ENCODE data around the gene TAS2R9. TPM values are rescaled to one million over a fixed set of nuclear protein-coding genes. Genes with fewer than 3 reads are reported as not detected.

Gene TAS2R9, protein sequence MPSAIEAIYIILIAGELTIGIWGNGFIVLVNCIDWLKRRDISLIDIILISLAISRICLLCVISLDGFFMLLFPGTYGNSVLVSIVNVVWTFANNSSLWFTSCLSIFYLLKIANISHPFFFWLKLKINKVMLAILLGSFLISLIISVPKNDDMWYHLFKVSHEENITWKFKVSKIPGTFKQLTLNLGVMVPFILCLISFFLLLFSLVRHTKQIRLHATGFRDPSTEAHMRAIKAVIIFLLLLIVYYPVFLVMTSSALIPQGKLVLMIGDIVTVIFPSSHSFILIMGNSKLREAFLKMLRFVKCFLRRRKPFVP
- not detected for polyA plus RNA-seq (2013, experiment 1 of 2)
- polyA plus RNA-seq (2013, experiment 2 of 2) = not detected

DNA sequence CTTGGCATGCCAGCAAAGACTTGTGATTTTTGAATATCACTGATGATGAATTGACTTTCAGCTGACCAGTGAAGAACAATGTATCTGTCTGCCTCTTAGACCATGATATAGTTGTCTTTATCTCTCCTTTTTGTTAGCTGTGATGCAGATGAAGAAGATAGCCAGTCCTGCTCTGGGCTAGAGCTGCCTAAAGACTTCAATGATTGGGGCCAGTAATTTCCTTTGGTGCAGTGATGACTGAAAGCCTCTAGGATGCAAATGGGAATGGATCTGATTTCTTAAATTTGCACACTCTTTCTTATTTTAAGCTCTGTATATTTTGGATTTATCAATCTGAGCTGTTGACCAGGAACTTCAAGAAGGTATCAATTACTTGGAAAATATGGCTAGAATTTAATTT is at the start of gene TAS2R9:
TSS of gene TAS2R9 (minus strand) at position 101 of the 400 bp plus-strand sequence. CDS start at position 8, 93 bp downstream.
- no peaks in the 10 kb centered on the region for H3K9me3 ChIP-seq (ENCODE audit: control insufficient read depth, low read length)
- no peaks in the 10 kb centered on the region for H3K4me1 ChIP-seq (ENCODE audit: control insufficient read depth, insufficient read depth, low read length, poor library complexity, severe bottlenecking)
- H3K27ac ChIP-seq (ENCODE audit: low read depth, low read length, severe bottlenecking) = no peak within 1 kb of the TSS
- no peak within 1 kb of the TSS for H3K4me3 ChIP-seq (ENCODE audit: extremely low read depth, insufficient read depth, low read length, poor library complexity, severe bottlenecking)
- H3K36me3 ChIP-seq (ENCODE audit: control insufficient read depth, insufficient read depth, low read length) = no peaks in the 10 kb centered on the region

DNA sequence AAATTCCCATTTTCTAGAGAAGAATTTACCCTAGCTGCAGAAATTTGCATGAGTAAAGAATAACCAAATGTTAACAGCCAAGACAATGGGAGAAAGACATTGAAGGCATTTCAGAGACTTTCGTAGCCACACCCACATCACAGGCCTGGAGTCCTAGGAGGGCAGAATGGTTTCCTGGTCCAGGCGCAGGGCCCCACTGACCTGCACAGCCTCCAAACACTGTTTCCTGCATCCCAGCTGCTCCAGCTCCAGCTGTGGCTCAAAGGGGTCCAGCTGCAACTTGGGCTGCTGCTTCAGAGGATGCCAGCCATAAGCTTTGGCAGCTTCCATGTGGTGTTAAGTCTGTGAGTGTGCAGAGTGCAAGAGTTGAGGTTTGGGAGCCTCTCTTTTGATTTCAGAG is 45.8 kb upstream of the TAS2R9 start:
- no peak overlapping the region for H3K4me3 ChIP-seq (ENCODE audit: extremely low read depth, insufficient read depth, low read length, poor library complexity, severe bottlenecking)
- WGBS, 2 experiments (ENCODE audit: insufficient coverage in 2 of 2) = 100% methylated on average over 1 of the region's 2 CpGs; no CpG with 5 or more reads in 1 of the 2 experiments

DNA sequence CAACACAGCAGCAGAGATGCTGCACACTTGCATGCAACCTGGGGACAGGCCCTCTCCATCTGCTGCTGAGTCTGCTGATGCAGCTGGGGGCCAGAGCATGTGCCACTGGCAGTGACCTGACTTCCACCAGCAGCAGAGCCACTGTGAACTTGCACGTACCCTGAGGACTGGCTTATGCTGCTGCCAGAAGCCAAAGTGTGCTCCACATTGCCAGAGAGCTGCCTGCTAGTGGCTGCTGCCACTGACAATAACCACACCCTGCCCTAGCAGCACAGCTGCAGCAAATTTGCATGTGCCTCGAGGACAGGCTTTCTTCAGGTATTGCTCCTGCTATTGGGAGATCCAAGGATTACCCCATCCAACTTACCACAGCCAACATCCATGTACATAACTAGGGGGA is 43.8 kb upstream of the TAS2R9 start:
- H3K4me3 ChIP-seq (ENCODE audit: extremely low read depth, insufficient read depth, low read length, poor library complexity, severe bottlenecking) = no peak overlapping the region
- H3K4me1 ChIP-seq (ENCODE audit: control insufficient read depth, insufficient read depth, low read length, poor library complexity, severe bottlenecking) = no peaks in the 10 kb centered on the region
- H3K9me3 ChIP-seq (ENCODE audit: control insufficient read depth, low read length) = peaks cover 25% of the 10 kb centered on the region
- H3K36me3 ChIP-seq (ENCODE audit: control insufficient read depth, insufficient read depth, low read length) = peaks cover 11% of the 10 kb centered on the region
- H3K27ac ChIP-seq (ENCODE audit: low read depth, low read length, severe bottlenecking) = no peak overlapping the region
- 82 to 94% methylated on average over 2 of the region's 2 CpGs for WGBS, 2 experiments (ENCODE audit: insufficient coverage in 2 of 2)

More for the DNA sequence above, 45.8 kb upstream of the TAS2R9 start:
- H3K9me3 ChIP-seq (ENCODE audit: control insufficient read depth, low read length) = peaks cover 25% of the 10 kb centered on the region
- H3K36me3 ChIP-seq (ENCODE audit: control insufficient read depth, insufficient read depth, low read length) = peaks cover 16% of the 10 kb centered on the region
- no peaks in the 10 kb centered on the region for H3K4me1 ChIP-seq (ENCODE audit: control insufficient read depth, insufficient read depth, low read length, poor library complexity, severe bottlenecking)
- no peak overlapping the region for H3K27ac ChIP-seq (ENCODE audit: low read depth, low read length, severe bottlenecking)

DNA sequence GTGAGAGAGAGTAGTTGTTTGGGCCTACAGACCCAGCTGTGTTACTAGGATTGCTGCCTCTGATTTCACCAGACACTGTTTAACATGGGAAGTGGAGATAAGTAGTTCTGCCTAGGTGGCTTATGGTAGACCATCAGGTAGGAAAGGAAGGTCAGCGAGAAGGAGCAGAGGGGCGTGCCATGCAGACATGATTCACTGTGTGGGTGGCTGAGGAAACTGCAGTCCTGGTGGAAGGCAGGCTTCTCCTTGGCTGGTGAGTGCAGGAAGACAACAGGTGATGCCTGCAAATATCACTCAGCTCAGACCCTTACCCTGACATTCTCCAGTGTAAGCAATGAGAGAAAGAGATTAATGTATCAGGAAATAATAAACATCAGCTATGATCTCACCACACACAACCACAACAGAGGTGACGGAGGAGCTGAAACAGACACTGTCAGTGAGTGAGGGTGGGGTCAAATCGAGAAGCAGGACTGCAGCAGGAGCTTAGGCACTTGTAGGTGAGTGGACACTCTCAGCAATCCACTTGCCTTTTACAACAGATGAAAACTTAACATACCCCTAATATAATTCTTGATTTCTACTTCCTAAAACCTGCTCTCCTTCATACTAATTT is 41.4 kb upstream of the TAS2R9 start:
- WGBS, 2 experiments (ENCODE audit: insufficient coverage in 2 of 2) = 85 to 93% methylated on average over 2 to 3 of the region's 4 CpGs
- Histone ChIP-seq H3K9me3 (ENCODE audit: control insufficient read depth, low read length) (peaks cover 15% of the 10 kb centered on the region), H3K4me3 (ENCODE audit: extremely low read depth, insufficient read depth, low read length, poor library complexity, severe bottlenecking) (no peak overlapping the region)

DNA sequence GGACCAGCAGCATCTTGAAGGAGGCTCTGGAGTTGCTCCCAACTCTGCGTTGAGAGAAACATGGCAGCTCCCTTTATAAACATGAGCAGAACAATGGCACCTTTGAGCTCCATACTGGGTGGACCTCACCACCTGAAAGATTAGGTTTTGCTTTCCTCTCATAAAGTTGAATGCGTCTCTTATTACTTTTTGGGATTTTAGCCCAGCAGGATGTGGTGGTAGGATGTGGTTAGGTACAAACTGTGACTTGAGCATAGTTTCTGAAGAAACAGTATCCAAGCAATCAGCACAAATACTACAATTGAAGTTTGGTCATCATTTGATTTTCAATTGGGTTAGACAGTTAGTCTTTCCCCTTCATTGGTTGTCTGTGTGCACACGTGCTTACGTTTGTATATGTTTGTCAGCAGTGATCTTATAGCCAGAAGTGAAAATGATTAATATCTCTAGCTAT is 39.5 kb upstream of the TAS2R9 start, which contains the start of gene PRR4:
TSS of gene PRR4 (minus strand) at position 51 of the 454 bp plus-strand sequence. CDS start at position 13, 38 bp downstream.
- H3K4me3 ChIP-seq (ENCODE audit: extremely low read depth, insufficient read depth, low read length, poor library complexity, severe bottlenecking) = no peak within 1 kb of the TSS
- H3K36me3 ChIP-seq (ENCODE audit: control insufficient read depth, insufficient read depth, low read length) = no peaks in the 10 kb centered on the region
- no peaks in the 10 kb centered on the region for H3K9me3 ChIP-seq (ENCODE audit: control insufficient read depth, low read length)
- H3K4me1 ChIP-seq (ENCODE audit: control insufficient read depth, insufficient read depth, low read length, poor library complexity, severe bottlenecking) = no peaks in the 10 kb centered on the region
- 93 to 100% methylated on average over 1 of the region's 4 CpGs for WGBS, 2 experiments (ENCODE audit: insufficient coverage in 2 of 2)
- no peak within 1 kb of the TSS for H3K27ac ChIP-seq (ENCODE audit: low read depth, low read length, severe bottlenecking)

More for the DNA sequence above, 41.4 kb upstream of the TAS2R9 start:
- H3K4me1 ChIP-seq (ENCODE audit: control insufficient read depth, insufficient read depth, low read length, poor library complexity, severe bottlenecking) = no peaks in the 10 kb centered on the region
- H3K36me3 ChIP-seq (ENCODE audit: control insufficient read depth, insufficient read depth, low read length) = peaks cover 9% of the 10 kb centered on the region
- no peak overlapping the region for H3K27ac ChIP-seq (ENCODE audit: low read depth, low read length, severe bottlenecking)

DNA sequence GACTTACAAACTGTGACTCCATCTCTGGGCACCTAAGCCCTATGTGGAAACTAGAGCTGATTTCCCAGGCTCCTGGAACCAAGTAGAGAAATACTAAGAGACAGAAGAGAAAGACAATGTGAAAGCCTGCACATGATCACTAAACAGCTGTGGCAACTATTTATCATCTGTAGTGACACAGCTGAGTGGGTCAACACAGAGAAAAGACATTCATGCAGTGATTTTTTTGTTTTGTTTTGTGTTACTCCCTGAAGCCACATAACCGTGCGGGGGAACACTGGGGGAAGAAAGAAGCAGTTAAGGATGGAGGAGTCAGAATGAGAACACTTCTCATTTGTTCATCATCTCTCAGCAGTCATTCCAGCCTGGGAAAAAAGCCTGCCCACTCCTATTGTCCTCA is 37.8 kb upstream of the TAS2R9 start:
- Histone ChIP-seq H3K4me3 (ENCODE audit: extremely low read depth, insufficient read depth, low read length, poor library complexity, severe bottlenecking) (no peak overlapping the region), H3K9me3 (ENCODE audit: control insufficient read depth, low read length) (no peaks in the 10 kb centered on the region), H3K36me3 (ENCODE audit: control insufficient read depth, insufficient read depth, low read length) (no peaks in the 10 kb centered on the region), H3K27ac (ENCODE audit: low read depth, low read length, severe bottlenecking) (no peak overlapping the region), H3K4me1 (ENCODE audit: control insufficient read depth, insufficient read depth, low read length, poor library complexity, severe bottlenecking) (no peaks in the 10 kb centered on the region)
- no CpG with 5 or more reads among the region's 2 CpGs for WGBS, 2 experiments (ENCODE audit: insufficient coverage in 2 of 2)

DNA sequence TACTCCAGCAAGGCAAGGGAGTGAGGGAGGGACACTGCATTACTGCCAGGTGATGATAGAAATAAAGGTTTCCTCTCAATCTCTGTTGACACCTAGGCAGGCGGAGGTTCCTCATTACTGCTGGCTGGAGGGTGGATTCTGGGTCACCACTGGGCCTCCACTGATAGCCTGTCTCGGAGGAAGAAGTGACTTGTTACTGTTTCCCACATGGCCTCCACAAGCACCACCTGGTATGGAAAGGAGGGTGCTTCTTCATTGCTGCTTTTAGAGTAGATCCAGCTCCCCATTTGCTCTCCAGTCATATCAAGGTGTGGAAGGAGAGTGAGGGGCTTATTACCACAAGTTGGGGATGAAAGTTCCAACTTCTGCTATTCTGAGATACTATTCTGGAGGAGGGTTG is 32.9 kb upstream of the TAS2R9 start:
- WGBS, 2 experiments (ENCODE audit: insufficient coverage in 2 of 2) = 100% methylated on average over 1 of the region's 2 CpGs; no CpG with 5 or more reads in 1 of the 2 experiments
- H3K4me3 ChIP-seq (ENCODE audit: extremely low read depth, insufficient read depth, low read length, poor library complexity, severe bottlenecking) = no peak overlapping the region
- H3K4me1 ChIP-seq (ENCODE audit: control insufficient read depth, insufficient read depth, low read length, poor library complexity, severe bottlenecking) = no peaks in the 10 kb centered on the region
- no peaks in the 10 kb centered on the region for H3K9me3 ChIP-seq (ENCODE audit: control insufficient read depth, low read length)
- no peaks in the 10 kb centered on the region for H3K36me3 ChIP-seq (ENCODE audit: control insufficient read depth, insufficient read depth, low read length)
- H3K27ac ChIP-seq (ENCODE audit: low read depth, low read length, severe bottlenecking) = no peak overlapping the region

DNA sequence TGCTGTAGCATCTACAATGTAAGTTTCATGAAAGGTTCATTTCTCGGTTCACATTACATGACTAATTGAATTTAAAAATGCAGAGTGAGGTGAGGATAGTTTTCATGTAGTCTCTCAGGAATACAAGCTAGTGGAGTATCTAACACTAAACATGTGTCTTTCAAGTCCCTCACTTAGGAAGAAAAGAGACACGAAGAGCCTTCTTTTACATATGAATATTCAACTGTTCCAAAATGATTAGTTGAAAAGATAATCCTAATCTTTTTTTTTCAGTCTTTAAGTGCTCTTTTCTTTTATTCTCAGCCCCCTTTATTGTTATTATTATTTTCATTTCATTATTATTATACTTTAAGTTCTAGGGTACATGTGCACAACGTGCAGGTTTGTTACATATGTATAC is 28.5 kb upstream of the TAS2R9 start:
- Histone ChIP-seq H3K4me1 (ENCODE audit: control insufficient read depth, insufficient read depth, low read length, poor library complexity, severe bottlenecking) (no peaks in the 10 kb centered on the region), H3K27ac (ENCODE audit: low read depth, low read length, severe bottlenecking) (no peak overlapping the region), H3K4me3 (ENCODE audit: extremely low read depth, insufficient read depth, low read length, poor library complexity, severe bottlenecking) (no peak overlapping the region), H3K9me3 (ENCODE audit: control insufficient read depth, low read length) (peaks cover 6% of the 10 kb centered on the region), H3K36me3 (ENCODE audit: control insufficient read depth, insufficient read depth, low read length) (no peaks in the 10 kb centered on the region)
- WGBS, 2 experiments (ENCODE audit: insufficient coverage in 2 of 2) = 100% methylated on average over 1 of the region's 3 CpGs; no CpG with 5 or more reads in 1 of the 2 experiments

DNA sequence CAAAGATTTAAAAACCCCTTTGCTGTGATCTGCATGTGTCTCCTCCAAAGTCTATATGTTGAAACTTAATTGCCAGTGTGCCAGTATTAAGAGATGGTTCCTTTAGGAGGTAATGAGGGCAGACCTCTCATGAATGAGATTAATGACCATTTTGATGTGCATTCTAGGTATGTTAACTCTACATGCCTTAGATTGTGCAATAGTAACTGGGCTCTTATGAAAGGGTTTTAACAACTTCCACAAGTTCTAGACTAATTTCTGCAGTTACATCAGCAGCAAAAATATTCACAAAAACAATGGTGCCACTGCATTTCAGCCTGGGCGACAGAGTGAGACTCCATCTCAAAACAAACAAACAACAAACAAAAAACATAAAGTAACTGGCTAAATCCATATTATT is 20.0 kb upstream of the TAS2R9 start:
- H3K4me3 ChIP-seq (ENCODE audit: extremely low read depth, insufficient read depth, low read length, poor library complexity, severe bottlenecking) = no peak overlapping the region

DNA sequence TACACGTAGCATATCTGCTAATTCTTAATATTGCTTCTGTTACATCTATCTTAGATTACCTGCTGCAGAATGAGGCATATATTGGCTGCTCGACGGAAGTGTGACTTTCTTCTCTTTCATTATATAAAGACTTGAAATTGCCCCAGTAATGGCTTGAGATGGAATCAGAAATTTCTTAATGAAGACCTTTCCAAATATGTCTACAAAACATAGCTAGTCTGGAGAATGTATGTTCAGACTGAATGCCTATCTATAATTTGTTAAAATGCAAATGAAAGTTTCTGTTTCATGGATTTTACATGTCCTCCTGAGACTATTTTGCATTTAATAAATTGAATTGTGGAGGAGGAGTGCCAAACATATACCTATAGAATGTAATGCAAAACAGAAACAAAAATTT is 16.3 kb upstream of the TAS2R9 start, which contains the start of gene TAS2R10:
TSS of gene TAS2R10 (minus strand) at position 101 of the 400 bp plus-strand sequence. CDS start at position 12, 89 bp downstream.
- H3K9me3 ChIP-seq (ENCODE audit: control insufficient read depth, low read length) = no peaks in the 10 kb centered on the region
- H3K4me3 ChIP-seq (ENCODE audit: extremely low read depth, insufficient read depth, low read length, poor library complexity, severe bottlenecking) = no peak within 1 kb of the TSS
- H3K36me3 ChIP-seq (ENCODE audit: control insufficient read depth, insufficient read depth, low read length) = no peaks in the 10 kb centered on the region
- WGBS, 2 experiments (ENCODE audit: insufficient coverage in 2 of 2) = no CpG with 5 or more reads among the region's 3 CpGs
- H3K4me1 ChIP-seq (ENCODE audit: control insufficient read depth, insufficient read depth, low read length, poor library complexity, severe bottlenecking) = peaks cover 4% of the 10 kb centered on the region
- no peak within 1 kb of the TSS for H3K27ac ChIP-seq (ENCODE audit: low read depth, low read length, severe bottlenecking)

More for the DNA sequence above, 20.0 kb upstream of the TAS2R9 start:
- Histone ChIP-seq H3K36me3 (ENCODE audit: control insufficient read depth, insufficient read depth, low read length) (no peaks in the 10 kb centered on the region), H3K4me1 (ENCODE audit: control insufficient read depth, insufficient read depth, low read length, poor library complexity, severe bottlenecking) (peaks cover 1% of the 10 kb centered on the region), H3K9me3 (ENCODE audit: control insufficient read depth, low read length) (no peaks in the 10 kb centered on the region), H3K27ac (ENCODE audit: low read depth, low read length, severe bottlenecking) (no peak overlapping the region)
- 83 to 100% methylated on average over 1 of the region's 1 CpG for WGBS, 2 experiments (ENCODE audit: insufficient coverage in 2 of 2)

All from mesodermal cell (in vitro differentiated cells).